Skeletal muscle cell (primary cell): Measurements from ENCODE around the gene KIF22.
"Not testable (repeated sequence)": the region's sequence is repeated elsewhere in the genome, so short reads cannot be mapped to it uniquely, and the experiment has no call there.

Experiments used
- DNase-seq: peaks from one replicate; pipeline ENCODE4 v3.0.0-alpha.2; 2010; ENCODE audit warnings: low read depth
- H3K4me3 ChIP-seq: 2 replicates; pipeline ENCODE4 v1.5.1; 2011; ENCODE audit warnings: low read depth, mild to moderate bottlenecking, control low read depth, low read length, moderate library complexity

Gene KIF22

DNA sequence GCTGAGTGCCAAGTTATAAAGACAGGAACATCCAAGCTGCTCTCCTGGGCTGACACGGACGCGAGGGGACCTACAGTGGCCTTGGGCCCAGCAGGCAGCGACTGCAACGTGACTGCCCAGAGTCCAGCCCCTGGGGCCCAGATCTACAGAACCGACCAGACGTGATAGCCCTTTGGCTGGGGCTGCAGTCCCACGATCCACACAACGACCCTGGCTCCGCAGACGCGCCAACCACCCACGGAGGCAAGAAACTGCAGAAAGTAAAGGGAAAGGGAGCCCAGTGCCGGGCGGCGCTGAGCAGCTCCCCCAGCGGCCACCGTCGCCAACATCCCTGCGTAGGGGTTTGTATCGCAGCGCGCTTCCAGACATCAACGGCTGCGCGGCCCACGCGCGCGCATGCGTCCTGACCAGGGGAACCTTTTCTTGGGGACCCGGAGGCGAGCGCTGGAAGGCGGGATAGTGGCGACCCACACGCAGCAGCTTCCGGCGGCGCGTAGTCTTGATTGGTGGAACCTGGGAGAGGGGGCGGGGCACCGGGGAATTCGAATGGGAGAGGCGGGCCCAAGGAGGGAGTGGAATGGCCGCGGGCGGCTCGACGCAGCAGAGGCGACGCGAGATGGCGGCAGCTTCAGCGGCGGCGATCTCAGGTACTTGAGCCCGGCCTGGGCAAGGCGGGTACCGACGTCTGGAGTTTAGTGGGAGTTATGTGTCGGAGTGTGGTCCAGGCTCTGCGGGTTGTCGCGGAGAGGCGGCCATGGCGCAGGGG lies at the start of gene KIF22:
Gene KIF22, plus strand, starts transcription at position 569 of the 766 bp plus-strand sequence. Its CDS starts 9 bp downstream, at position 578.
- peak within 1 kb of the TSS; percentile 94 for H3K4me3 ChIP-seq
- peak; percentile 95 for DNase-seq

DNA sequence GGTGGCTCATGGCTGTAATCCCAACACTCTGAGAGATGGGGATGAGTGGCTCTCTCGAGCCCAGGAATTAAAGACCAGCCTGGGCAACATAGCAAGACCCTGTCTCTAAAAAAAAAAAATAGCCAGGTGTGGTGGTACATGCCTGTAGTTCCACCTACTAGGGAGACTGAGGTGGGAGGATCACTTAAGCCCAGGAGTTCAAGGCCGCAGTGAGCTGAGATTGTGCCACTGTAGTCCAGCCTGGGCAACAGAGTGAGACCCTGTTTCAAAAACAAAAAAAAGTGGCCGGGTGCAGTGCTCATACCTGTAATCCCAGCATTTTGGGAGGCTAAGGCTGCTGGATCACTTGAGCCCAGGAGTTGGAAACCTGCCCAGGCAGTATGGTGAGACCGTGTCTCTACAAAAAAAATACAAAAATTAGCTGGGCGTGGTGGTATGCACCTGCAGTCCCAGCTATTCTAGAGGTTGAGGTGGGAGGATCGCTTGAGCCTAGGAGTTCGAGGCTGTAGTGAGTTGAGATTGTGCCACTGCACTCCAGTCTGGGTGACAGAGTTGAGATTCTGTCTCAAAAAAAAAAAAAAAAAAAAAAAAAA lies 47.8 kb upstream of the KIF22 start:
- H3K4me3 ChIP-seq = no peak overlapping the region
- no peak for DNase-seq

DNA sequence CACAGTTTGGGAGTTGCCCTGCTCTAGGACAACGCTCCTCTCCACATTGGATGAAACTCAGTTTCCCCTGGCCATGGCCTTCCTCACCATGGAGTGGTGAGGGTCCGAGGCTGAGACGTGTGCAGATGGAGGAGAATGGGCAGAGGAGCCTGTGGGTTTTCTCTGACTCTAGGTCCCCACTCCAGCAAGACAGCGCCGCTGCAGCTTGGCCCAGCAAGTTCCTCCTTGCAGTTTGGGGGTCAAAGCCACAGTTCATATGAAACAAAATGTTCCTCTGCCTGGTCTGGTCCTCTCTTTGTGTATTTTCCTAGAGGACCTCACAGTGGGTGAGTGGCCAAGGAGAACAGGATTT lies 47.1 kb upstream of the KIF22 start:
- no peak for DNase-seq
- H3K4me3 ChIP-seq = no peak overlapping the region

- no peak for DNase-seq
Observed at GRCh38 chr16:29743827-29744531, 46.6 kb upstream of the KIF22 start.

GRCh38 chr16:29744541-29745101 lies 45.9 kb upstream of the KIF22 start:
- no peak for DNase-seq
- H3K4me3 ChIP-seq = no peak overlapping the region

More at GRCh38 chr16:29743827-29744531, 46.6 kb upstream of the KIF22 start:
- H3K4me3 ChIP-seq = no peak overlapping the region

- no peak for DNase-seq
- no peak overlapping the region for H3K4me3 ChIP-seq
Observed at GRCh38 chr16:29745121-29745852, 45.3 kb upstream of the KIF22 start.

GRCh38 chr16:29745853-29746345 lies 44.7 kb upstream of the KIF22 start, which contains the start of gene C16orf54:
Gene C16orf54 (minus strand): TSS chr16:29745990. CDS start chr16:29744951, 1,039 bp downstream.
- no peak for DNase-seq
- no peak within 1 kb of the TSS for H3K4me3 ChIP-seq

DNA sequence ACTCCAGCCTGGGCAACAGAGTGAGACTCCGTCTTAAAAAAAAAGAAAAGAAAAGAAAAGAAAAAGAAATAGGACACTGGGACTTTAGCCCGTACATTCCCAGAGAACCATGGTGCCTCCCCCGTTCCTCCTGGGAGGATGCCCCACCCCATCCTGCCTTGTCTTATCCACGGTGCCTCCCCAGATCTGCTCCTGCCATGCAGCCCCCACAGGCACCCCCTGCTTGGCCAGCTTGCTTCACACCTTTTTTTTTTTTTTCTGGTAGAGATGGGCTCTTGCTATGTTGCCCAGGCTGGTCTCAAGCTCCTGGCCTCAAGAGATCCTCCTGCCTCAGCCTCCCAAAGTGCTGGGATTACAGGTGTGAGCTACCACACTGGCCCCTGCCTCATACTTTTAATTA lies 44.0 kb upstream of the KIF22 start:
- not testable (repeated sequence) for DNase-seq, H3K4me3 ChIP-seq

GRCh38 chr16:29747947-29748759 lies 42.4 kb upstream of the KIF22 start:
- H3K4me3 ChIP-seq = no peak overlapping the region
- DNase-seq = no peak

DNA sequence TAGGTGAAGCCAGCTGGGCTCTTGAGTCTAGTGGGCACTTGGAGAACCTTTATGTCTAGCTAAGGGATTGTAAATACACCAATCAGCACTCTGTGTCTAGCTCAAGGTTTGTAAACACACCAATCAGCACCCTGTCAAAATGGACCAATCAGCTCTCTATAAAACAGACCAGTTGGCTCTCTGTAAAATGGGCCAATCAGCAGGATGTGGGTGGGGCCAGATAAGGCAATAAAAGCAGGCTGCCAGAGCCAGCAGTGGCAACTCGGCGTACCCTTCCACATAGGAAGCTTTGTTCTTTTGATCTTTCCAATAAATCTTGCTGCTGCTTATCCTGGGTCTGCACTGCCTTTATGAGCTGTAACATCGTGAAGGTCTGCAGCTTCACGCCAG lies 41.8 kb upstream of the KIF22 start:
- H3K4me3 ChIP-seq, DNase-seq: not testable (repeated sequence)

DNA sequence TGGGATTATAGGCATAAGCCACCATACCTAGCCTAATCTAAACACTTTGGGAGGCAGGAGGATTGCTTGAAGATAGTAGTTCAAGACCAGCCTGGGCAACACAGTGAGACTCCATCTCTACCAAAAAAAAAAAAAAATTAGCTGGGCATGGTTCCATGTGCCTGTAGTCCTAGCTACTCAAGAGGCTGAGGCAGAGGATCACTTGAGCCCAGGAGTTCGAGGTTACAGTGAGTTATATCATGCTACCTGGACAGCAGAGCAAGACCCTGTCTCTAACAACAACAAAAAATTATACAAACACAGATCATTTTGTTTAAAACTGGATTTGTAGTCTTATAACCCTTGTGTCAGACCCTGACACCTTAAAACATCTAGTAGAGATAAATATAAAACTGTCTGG lies 37.0 kb upstream of the KIF22 start:
- DNase-seq = no peak
- H3K4me3 ChIP-seq = no peak overlapping the region

GRCh38 chr16:29756654-29757053 lies 33.9 kb upstream of the KIF22 start:
- H3K4me3 ChIP-seq = no peak overlapping the region
- no peak for DNase-seq

DNA sequence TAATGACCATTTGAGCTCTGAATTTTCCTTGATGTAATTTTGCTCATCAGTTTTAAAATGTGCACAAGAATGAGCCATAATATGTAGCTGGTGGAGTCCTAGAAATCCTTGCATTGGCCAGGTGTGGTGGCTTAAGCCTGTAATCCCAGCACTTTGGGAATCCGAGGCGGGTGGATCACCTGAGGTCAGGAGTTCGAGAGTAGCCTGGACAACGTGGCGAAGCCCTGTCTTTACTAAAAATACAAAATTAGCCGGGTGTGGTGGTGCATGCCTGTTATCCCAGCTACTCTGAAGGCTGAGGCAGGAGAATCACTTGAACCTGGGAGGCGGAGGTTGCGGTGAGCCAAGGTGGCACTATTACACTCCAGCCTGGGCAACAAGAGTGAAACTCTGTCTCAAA lies 33.5 kb upstream of the KIF22 start:
- DNase-seq, H3K4me3 ChIP-seq: not testable (repeated sequence)

DNA sequence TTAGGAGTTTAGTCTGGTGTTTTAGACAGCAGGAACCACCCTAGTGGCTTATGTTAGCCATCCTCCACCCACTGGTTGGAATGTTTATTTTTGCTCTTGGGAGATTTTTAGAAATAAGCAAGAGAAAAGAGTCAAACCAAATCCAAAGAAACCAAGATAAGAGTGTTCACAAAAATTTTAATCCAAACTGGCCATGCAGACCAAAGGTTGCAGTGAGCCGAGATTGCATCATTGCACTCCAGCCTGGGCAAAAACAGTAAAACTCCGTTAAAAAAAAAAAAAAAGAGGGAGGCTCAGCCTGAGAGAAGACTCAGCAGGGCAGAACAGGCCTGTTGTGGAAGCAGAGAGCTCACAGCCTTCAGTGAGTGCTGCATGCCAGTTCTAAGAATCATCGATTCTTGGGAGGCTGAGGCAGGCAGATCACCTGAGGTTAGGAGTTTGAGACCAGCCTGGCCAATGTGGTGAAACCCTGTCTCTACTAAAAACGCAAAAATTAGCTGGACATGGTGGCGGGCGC lies 32.5 kb upstream of the KIF22 start:
- DNase-seq = peak; percentile 19
- no peak overlapping the region for H3K4me3 ChIP-seq

DNA sequence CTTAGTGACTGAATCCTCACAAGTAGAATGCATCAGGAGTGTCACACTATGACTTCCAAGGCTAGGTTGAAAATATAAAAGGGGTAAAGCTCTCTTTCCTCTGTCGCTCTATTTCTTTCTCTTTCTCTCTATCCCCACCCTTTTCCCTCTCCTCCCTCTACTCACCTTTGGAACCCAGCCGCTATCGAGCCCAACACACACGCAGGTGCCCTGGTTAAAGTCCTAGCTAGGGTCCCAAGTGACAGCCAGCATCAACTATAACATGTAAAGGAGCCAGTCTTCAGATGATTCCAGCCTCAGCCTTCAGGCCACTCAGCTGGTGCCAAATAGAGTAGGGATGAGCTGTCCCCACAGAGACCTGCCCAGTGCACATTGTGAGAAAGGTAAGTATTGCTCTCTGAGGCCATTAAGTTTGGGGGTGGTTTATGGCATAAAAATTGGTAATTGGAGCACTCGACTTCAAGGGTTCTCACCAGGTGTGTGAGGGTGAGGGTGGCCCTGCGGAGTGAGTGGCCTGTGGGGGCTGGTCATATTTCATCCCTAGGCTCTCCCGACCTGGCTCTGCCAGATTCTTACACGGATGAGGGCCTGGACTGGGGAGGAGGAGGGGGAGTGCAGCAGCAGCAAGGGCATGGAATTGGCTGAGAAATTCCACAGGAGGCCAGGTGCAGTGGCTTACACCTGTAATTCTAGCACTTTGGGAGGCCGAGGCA lies 29.8 kb upstream of the KIF22 start:
- DNase-seq = no peak
- H3K4me3 ChIP-seq = no peak overlapping the region

GRCh38 chr16:29761280-29761651 lies 29.3 kb upstream of the KIF22 start:
- DNase-seq, H3K4me3 ChIP-seq: not testable (repeated sequence)

DNA sequence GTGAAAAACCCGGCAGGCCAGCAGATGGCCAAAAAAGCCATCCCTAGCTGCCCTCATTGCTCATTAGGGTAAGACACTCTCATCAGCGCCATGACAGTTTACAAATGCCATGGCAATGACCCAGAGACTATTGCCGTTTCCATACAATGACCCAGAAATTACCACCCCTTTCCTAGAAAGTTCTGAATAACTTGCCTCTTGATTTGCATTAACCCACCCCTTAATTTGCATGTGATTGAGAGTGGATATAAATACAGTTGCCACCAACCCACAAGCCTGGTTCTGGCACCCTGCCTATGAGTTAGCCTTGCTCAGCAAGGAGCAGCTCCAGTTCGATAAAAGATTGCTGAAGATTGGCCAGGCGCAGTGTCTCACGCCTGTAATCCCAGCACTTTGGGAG lies 28.7 kb upstream of the KIF22 start:
- H3K4me3 ChIP-seq = no peak overlapping the region
- DNase-seq = no peak

DNA sequence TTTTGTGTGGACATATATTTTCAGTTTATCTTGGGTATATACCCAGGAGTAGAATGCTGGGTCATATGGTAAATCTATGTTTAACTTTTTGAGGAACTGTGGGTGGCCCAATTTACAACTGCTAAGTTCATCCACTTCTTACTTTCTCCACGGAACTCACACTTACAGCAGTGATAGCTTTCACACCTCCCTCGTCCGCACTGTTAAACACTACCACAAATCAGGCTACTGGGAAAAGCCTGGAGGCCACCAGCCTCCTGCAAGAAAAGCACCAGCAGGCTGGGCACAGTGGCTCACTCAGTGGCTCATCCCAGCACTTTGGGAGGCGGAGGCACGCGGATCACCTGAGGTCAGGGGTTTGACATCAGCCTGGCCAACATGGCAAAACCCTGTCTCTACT lies 27.2 kb upstream of the KIF22 start:
- DNase-seq = no peak
- H3K4me3 ChIP-seq = no peak overlapping the region
